Lower lobe of right lung (tissue), 2 donors: ENCODE measurements around the gene C12orf75. TPM values are rescaled to one million over a fixed set of nuclear protein-coding genes. Genes with fewer than 3 reads are reported as not detected.

ENCODE experiments used
- ATAC-seq, 2 donors: fragments of 200-7000 bp; cut with Tn5 transposase; one replicate each; pipeline ENCODE4 v1.9.1; 2020 to 2022; ENCODE audit warnings: mild to moderate bottlenecking in 2 of 2, moderate library complexity in 2 of 2
- DNase-seq: peaks from one replicate; pipeline ENCODE4 v3.0.0-alpha.2; 2020
- H3K27ac ChIP-seq: fragments of 200-600 bp; one replicate; pipeline ENCODE4 v1.8.0; 2022
- H3K27me3 ChIP-seq: fragments of 200-600 bp; one replicate; pipeline ENCODE4 v1.8.0; 2022; ENCODE audit warnings: low read depth
- H3K36me3 ChIP-seq: fragments of 200-600 bp; one replicate; pipeline ENCODE4 v1.8.0; 2022; ENCODE audit warnings: mild to moderate bottlenecking
- H3K4me1 ChIP-seq: fragments of 200-600 bp; one replicate; pipeline ENCODE4 v1.8.0; 2022
- H3K4me3 ChIP-seq: fragments of 200-600 bp; one replicate; pipeline ENCODE4 v1.8.0; 2022; ENCODE audit warnings: mild to moderate bottlenecking
- H3K9me3 ChIP-seq: fragments of 200-600 bp; one replicate; pipeline ENCODE4 v1.8.0; 2022
- CTCF ChIP-seq: fragments of 200-600 bp; IDR thresholded peaks from one replicate; pipeline ENCODE4 v1.8.0; 2022; ENCODE audit warnings: antibody characterized with exemption, mild to moderate bottlenecking
- intact Hi-C: fragments of 100-400 bp; cut with DNase I; formaldehyde crosslinking; loops from one replicate; pipeline ENCODE4 v1.11.0; 2022
- long read RNA-seq: library from polyadenylated mRNA; unstranded; transcript quantifications from one replicate; pipeline ENCODE4 v2.0.0, GENCODE V29; 2021
- total RNA-seq: library from RNA; stranded (reverse); fragmentation: NEBNext Ultra II Directional; extraction: Animal tissue kit (Norgen Biotek cat#: 25700); gene quantifications from one replicate; pipeline ENCODE4 v1.2.1, GENCODE V29; 2021
- donor health status: DM: no; HTN: yes; CAD: no; lungs with severe emphysema.

The C12orf75 gene
- total RNA-seq, result 14.2 TPM
- long read RNA-seq, transcript C12orf75-201 (6 exons, 1,366 nt), result major isoform, 29 of 32 reads
- long read RNA-seq, partial matches to known transcripts, result 0 of 32 reads
- long read RNA-seq, other reads (novel, unspliced or antisense), result 2 of 32 reads

- Histone ChIP-seq H3K27me3 (peaks cover 11% of the 10 kb centered on the region), H3K27ac (no peak within 1 kb of the TSS), H3K36me3 (no peaks in the 10 kb centered on the region), H3K4me1 (peaks cover 10% of the 10 kb centered on the region), H3K4me3 (peak within 1 kb of the TSS; percentile 74), H3K9me3 (no peaks in the 10 kb centered on the region)
- peak; percentile 90 to 91 for ATAC-seq
- no peak for TF ChIP-seq CTCF
- intact Hi-C loops, result no loop called here
- peak; percentile 66 for DNase-seq
These were observed at the start of gene C12orf75 for GRCh38 chr12:105330283-105330930. Gene C12orf75, plus strand, starts transcription at chr12:105330691. Its CDS starts 201 bp downstream, at chr12:105330892.

GRCh38 chr12:105280966-105281693 lies 49.4 kb upstream of the C12orf75 start:
- DNase-seq, result no peak
- ATAC-seq, result no peak
- no peaks in the 10 kb centered on the region for H3K4me1 ChIP-seq
- H3K9me3 ChIP-seq, result no peaks in the 10 kb centered on the region
- intact Hi-C loops, result no loop called here
- H3K4me3 ChIP-seq, result no peak overlapping the region
- no peaks in the 10 kb centered on the region for H3K27me3 ChIP-seq
- no peak overlapping the region for H3K27ac ChIP-seq
- no peaks in the 10 kb centered on the region for H3K36me3 ChIP-seq
- no peak for TF ChIP-seq CTCF

- TF ChIP-seq CTCF, result no peak
- H3K9me3 ChIP-seq, result no peaks in the 10 kb centered on the region
- DNase-seq (no peak), ATAC-seq (no peak)
- H3K27ac ChIP-seq, result no peak overlapping the region
- intact Hi-C loops, result no loop called here
- no peaks in the 10 kb centered on the region for H3K4me1 ChIP-seq
- H3K36me3 ChIP-seq, result no peaks in the 10 kb centered on the region
- no peak overlapping the region for H3K4me3 ChIP-seq
- H3K27me3 ChIP-seq, result no peaks in the 10 kb centered on the region
These were observed 48.8 kb upstream of the C12orf75 start for GRCh38 chr12:105281694-105282049.

GRCh38 chr12:105285378-105285777 lies 45.1 kb upstream of the C12orf75 start:
- Histone ChIP-seq H3K4me3 (no peak overlapping the region), H3K27ac (no peak overlapping the region), H3K27me3 (no peaks in the 10 kb centered on the region), H3K9me3 (no peaks in the 10 kb centered on the region), H3K4me1 (no peaks in the 10 kb centered on the region), H3K36me3 (no peaks in the 10 kb centered on the region)
- ATAC-seq (no peak), DNase-seq (no peak)
- no peak for TF ChIP-seq CTCF
- intact Hi-C loops, result no loop called here

- H3K36me3 ChIP-seq, result no peaks in the 10 kb centered on the region
- ATAC-seq, result no peak
- no peaks in the 10 kb centered on the region for H3K9me3 ChIP-seq
- H3K27me3 ChIP-seq, result no peaks in the 10 kb centered on the region
- no peak for DNase-seq
- H3K4me3 ChIP-seq, result no peak overlapping the region
- intact Hi-C loops, result no loop called here
- H3K4me1 ChIP-seq, result no peaks in the 10 kb centered on the region
- H3K27ac ChIP-seq, result no peak overlapping the region
- TF ChIP-seq CTCF, result no peak
These were observed 43.1 kb upstream of the C12orf75 start for GRCh38 chr12:105287408-105287807.
